GM19351 (cell line): ENCODE data around the gene SLC39A3.

Source experiments
- ATAC-seq: cut with Tn5 transposase; IDR thresholded peaks from one replicate; pipeline ENCODE4 v1.9.1; 2021; ENCODE audit warnings: mild to moderate bottlenecking, moderate library complexity; ENCODE audit not compliant: unreplicated experiment

The SLC39A3 gene

DNA sequence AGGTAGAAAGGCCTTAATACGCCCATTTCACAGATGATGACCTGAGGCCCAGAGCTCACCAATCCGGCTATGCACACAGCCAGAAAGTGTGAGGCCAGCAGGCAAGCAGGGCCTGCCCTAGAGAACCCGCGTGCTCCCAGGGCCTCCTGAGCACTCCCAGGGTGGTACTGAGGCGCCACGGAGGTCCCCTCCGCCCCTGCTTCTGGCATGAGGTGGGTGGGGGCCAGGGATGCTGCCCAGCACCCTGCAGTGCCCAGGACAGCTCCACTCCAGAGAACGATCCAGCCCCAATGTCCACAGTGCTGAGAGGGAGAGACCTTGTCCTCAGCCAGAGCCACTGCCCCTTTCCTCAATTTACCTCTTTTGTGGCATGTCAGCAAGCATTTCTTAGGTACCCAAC lies 29.4 kb upstream of the SLC39A3 start:
- no peak for ATAC-seq

- no peak for ATAC-seq
Observed at GRCh38 chr19:2768365-2769132, 28.7 kb upstream of the SLC39A3 start.

- ATAC-seq = no peak
Observed at GRCh38 chr19:2767688-2768087, 27.9 kb upstream of the SLC39A3 start.

GRCh38 chr19:2766594-2767372 lies 27.0 kb upstream of the SLC39A3 start:
- ATAC-seq = no peak

GRCh38 chr19:2765376-2765775 lies 25.6 kb upstream of the SLC39A3 start:
- no peak for ATAC-seq

GRCh38 chr19:2764945-2765344 lies 25.1 kb upstream of the SLC39A3 start:
- ATAC-seq = no peak

DNA sequence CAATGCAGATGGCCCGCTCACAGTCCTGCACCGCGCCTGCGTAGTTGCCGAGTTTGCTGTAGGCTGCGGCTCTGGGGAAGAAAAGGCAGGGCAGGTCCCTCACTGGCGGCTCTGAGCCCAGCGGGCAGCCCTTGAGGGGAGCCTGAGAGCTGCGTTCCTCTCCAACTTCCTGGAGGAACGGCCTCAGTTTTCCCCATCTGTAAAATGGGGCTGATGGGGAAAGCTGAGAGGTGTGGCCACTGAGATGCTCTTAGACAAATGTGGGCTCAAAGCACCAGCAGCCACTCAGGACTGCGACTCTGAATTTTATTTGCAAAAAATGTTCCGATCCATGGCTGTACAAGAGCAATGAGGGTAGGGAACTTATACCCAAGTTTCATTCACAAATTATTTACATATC lies 23.9 kb upstream of the SLC39A3 start:
- no peak for ATAC-seq

GRCh38 chr19:2762783-2763496 lies 23.1 kb upstream of the SLC39A3 start:
- ATAC-seq = no peak

GRCh38 chr19:2761876-2762782 lies 22.3 kb upstream of the SLC39A3 start:
- ATAC-seq = no peak

DNA sequence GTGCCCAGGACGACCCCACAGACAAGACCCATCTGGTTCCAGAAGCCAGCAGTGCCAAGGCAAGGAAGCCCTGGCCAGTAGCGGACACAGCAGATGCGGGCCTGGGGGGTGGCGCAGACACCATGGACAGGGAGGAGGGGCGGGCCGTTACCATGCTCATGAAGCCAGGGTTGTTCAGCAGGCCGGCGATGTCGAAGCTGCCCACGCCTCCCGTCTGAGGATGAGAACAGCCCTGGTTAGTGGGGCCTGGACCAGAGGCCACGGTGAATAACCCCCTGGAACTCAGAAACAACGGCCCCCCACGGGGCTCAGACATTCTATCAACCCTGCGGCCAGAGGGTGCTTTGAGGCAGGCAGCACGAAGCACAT lies 21.5 kb upstream of the SLC39A3 start:
- ATAC-seq = no peak

GRCh38 chr19:2759965-2760364 lies 20.1 kb upstream of the SLC39A3 start:
- no peak for ATAC-seq

- ATAC-seq = no peak
Observed at GRCh38 chr19:2759362-2759761, 19.5 kb upstream of the SLC39A3 start.

DNA sequence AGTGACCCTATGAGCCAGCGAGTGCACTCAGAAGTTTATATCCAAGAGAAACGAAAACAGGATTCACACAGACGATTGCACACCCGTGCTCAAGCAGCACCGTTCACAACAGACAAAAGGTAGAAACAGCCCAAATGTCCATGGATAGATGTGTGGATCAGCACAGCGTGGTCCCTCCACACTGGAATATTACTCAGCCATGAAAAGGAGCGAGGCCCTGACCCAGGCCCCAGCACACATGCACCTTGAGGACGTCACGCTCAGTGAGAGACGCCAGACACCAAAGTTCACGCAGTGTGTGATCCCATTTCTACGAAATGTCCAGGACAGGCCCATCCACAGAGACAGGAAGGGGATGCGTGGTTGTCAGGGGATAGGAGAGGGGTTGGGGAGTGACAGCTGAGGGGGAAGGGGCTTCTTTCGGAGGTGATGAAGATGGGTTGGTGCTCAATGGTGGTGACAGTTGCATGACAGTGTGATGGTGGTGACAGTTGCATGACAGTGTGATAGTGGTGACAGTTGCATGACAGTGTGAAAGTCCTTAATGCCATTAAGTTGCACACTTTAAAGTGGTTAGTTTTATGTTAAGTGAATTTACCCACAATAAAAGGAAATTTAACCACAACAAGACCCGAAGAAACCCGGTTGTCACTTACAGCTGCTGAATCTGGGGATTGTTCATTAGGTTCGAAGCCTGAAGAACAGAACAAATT lies 18.9 kb upstream of the SLC39A3 start:
- no peak for ATAC-seq

DNA sequence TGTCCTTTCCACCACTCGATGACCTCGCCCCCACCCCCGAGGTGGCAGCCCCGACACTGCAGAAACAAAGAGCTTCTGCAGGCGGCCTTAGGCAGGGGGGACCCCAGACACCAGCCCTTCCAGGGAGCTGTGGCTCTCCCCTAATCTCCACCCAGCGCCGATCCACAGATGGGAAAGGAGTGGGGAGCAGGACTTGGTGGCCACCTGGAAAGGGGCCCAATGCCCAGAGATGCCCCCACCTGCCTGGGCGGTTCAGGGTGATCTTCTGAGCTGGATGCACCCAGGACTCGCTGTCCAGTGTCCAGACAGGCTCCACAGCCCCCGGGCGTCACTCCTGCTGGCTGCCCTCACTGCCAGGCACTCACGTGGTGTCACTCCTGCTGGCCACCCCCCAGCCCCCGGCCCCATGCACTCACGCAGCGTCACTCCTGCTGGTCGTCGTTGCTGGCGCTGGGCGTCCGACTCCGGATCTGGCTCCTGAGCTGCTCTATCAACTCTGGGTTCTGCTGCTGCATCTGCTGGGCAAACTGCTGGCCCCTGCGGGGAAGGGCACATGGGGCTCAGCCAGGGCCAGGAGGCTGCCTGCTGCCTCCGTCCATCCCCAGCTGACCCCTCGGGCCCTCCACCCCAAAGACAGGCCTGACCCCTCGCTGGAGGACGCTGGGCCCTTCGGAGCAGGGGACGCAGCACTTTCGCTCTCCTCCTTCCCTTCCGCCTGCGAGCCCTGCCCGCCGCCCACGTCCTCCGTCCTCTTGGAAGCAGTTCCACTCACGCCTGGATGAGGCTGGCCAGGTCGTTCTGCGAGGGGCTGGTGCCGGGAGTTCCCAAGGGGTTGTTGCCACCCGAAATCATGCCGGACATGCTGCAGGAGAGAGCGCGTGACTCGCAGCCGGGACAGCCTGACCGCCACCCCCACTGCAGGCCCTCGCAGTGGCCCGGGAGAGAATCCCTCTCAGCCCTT lies 17.4 kb upstream of the SLC39A3 start:
- ATAC-seq = no peak

DNA sequence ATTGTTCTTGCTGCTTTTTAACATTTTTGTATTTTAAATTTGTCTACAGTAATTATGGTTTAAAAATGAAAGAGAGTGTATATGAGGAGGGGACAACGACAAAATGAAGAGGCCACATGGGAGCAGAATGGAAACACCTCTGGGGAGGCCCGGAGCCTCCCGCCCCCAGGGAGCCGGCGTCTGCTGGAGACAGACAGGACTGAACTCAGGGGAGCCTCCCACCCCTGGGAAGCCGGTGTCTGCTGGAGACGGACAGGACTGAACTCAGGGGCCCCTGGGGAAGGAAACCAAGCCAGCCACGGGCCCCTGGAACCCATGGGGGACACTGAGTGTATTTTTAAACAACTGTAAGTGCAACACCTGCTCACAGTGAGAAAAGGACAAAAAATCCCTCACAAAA lies 16.7 kb upstream of the SLC39A3 start:
- ATAC-seq = no peak

DNA sequence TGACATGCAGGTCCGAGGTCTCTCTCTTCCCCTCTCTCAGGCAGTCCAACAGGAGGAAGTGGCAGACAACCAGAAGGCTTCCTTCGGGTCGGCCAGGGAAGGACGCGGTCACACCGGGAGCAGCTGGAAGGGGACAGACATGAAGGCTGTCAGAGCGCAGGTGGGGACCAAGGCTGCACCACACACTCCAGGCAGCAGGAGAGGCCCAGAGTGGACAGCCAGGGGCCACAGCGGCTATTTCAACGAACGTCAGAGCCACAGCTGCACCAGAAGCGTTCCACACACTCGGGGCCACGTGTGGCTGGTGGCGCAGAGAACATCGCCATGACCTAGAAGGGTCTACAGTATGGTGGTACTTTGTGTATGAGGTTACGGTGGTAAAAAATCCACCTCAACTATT lies 16.0 kb upstream of the SLC39A3 start:
- no peak for ATAC-seq

DNA sequence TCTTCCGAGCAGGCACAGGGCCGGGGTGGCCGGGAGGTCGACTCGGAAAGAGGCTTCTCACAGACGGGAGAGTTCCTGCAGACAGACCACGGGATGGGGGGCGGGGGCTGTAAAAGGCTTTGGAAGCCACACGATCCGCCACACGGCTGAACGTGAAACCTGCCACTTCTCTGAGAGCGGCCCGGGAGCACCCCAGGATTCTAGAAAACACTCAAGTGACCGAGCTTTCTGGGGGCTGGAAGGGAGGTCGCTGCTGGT lies 15.6 kb upstream of the SLC39A3 start:
- ATAC-seq = no peak

DNA sequence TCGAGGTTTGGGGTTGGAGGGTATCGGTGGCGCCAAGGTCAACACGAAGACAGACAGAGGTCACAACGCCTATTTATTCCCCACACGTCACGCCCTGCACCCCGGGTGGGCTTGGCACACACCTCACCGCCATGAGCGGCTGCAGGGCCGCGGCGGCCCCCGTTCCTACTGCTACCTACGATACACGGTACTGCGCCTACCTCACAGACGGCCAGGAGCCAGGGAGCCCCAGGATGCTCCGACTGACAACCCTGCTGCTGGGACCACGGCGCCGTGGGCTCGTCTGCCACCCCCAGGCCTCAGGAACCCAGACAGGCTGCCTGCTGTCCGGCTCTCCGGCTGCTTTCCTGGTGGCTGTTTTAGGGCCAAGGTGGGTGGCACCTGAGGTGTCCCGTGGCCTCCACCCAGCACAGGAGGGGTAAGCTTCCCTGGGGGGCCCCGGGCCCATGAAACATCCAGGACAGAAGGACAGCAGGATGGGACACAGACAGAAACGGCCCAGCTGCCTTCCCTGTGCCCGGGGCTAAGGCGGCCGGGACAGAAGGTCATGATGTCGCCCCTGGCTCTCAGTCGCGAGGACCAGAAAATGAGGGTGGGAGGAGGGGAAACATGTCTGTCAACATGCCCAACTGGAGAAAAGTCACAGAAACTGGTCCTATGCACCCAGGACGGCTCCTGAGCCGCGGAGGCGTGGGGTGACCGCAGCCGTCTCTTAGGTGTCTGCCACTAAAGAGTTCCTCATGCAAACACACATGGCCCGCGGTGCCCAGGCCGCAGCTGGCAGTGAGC lies 15.0 kb upstream of the SLC39A3 start:
- no peak for ATAC-seq

DNA sequence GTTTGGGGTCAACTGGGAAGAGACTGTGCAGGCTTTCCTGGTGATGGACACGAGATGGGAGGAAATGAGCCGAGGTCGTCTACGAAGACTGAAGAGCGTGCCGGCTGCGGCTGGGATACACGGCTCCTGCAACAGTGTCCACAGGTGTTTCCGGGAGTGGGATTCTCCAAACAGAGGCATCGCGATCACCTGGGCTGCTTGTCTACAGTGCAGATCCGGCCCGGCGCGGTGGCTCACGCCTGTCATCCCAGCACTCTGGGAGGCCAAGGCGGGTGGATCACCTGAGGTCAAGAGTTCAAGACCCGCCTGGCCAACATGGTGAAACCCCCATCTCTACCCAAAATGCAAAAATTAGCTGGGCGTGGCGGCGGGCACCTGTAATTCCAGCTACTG lies 11.6 kb upstream of the SLC39A3 start:
- ATAC-seq = no peak
